Right atrium auricular region (tissue), 2 donors: Measurements from ENCODE around the gene FRMD4A. TPM values are rescaled to one million over a fixed set of nuclear protein-coding genes. Genes with fewer than 3 reads are reported as not detected.

Experiments
- DNase-seq: peaks from one replicate; pipeline ENCODE4 v3.0.0-alpha.2; 2019; ENCODE audit warnings: low spot score
- H3K27ac ChIP-seq, 2 donors: fragments of 200-600 bp; sonication (generic); 1 replicate in 1 of 2; 2 replicates in 1 of 2; pipeline ENCODE4 v1.5.1; 2016 to 2019
- H3K27me3 ChIP-seq, 2 donors: fragments of 200-600 bp; sonication (generic); one replicate each; pipeline versions ENCODE4 v1.5.1 to v1.6.0; 2017 to 2019
- H3K36me3 ChIP-seq: fragments of 200-600 bp; sonication (generic); one replicate; pipeline ENCODE4 v1.5.1; 2016
- H3K4me1 ChIP-seq, 2 donors: fragments of 200-600 bp; sonication (generic); one replicate each; pipeline versions ENCODE4 v1.5.1 to v1.6.0; 2017 to 2019
- H3K4me3 ChIP-seq, 2 donors: fragments of 200-600 bp; sonication (generic); 1 replicate in 1 of 2; 2 replicates in 1 of 2; pipeline ENCODE4 v1.5.1; 2017 to 2019; ENCODE audit warnings: mild to moderate bottlenecking in 1 of 2, moderate library complexity in 1 of 2
- H3K9me3 ChIP-seq, 2 donors: fragments of 200-600 bp; sonication (generic); one replicate each; pipeline ENCODE4 v1.5.1; 2019
- CTCF ChIP-seq, 2 donors: fragments of 200-600 bp; sonication (generic); IDR thresholded peaks; one replicate each; pipeline ENCODE4 v1.5.1; 2019; ENCODE audit warnings: antibody characterized with exemption in 2 of 2
- total RNA-seq, 2 donors: library from RNA; depleted of rRNA; stranded (reverse); fragments of >200 nt; gene quantifications; one replicate each; pipeline ENCODE4 v1.1.0, GENCODE V29; 2016

The FRMD4A gene
- total RNA-seq, 2 donors from 2014 or later: 15.9 to 22.9 TPM

DNA sequence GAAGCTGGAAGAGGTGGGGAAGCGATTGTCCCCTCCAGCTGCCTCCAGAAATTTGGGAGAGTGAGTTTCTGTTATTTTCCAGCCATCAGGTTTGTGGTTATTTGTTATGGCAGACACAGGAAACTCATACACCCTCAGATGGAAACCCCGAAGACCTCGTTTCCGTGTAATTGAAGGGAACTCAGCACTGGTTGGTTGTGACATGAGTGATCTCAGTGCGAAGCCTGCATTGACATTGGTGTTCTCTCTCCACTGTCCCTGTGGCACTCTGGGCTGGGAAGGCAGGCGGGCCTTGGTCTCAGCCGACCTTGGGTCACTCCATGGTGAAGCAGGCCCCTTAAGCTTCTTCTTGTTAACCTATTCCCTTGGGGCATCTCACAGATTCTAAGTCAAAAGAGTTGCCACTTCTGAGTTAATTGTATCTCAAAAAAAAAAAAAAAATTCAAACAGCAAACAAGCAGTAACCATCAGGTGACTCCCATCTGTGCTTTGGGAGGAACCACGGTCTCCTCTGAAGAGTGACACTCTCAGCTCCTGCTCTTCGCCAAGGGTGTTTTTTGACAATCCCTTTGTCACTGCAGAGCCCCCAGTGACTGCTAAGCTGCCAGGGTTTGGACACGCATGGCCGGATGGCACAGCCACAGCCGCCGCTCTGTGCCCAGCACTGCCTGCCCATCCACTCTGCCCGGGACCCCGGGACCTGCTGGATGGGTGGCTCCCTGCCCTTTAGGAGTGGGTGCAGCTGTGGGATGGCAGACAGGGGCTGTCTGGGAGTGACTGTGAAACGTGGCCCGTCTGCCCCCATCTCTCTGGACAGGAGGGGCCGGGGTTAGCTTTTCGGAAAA lies 510.4 kb downstream of the FRMD4A start:
- TF ChIP-seq CTCF (IDR thresholded peaks at IDR 0.05): no peak
- Histone ChIP-seq H3K27ac (peak overlapping the region; percentile 19 to 37), H3K36me3 (no peaks in the 10 kb centered on the region), H3K9me3 (peaks cover 0 to 6% of the 10 kb centered on the region in 2 donors), H3K4me3 (no peak overlapping the region), H3K4me1 (peaks cover 0 to 27% of the 10 kb centered on the region in 2 donors), H3K27me3 (no peaks in the 10 kb centered on the region)
- DNase-seq: no peak

DNA sequence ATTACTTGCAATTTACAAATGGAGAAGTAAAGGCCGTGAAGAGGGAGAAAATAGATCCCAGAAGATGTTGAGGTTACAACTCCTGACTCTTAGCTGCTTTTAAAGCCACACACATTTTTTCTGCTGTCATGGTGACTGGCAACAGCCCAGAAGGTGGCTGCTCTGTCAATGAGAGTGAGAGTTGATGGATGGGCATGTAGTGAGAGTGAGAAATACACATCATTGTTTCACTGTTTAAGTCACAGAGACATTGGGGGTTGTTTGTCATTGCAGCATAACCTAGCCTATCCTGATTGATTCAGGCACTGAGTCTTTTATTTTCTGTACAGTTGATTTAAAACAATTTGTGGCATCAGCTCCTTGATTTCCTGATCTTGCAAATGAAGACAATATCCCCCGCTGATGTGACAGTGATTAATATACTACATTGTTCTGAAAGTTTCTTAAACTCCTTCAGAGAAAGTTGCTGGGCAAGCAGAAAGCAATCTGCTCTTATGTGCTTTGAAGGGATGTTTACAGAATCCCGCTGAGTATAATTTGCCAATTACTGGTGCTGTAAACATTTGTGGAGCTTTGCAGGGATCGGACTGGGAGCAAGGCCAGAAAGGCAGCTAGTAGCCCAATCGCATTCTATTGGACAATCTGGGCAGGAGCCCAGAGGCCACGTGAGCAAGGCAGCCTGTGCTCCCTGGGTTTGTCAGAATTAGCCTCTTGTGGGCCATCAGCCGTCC lies 514.4 kb downstream of the FRMD4A start:
- peaks cover 0 to 6% of the 10 kb centered on the region in 2 donors for H3K9me3 ChIP-seq
- H3K27me3 ChIP-seq: no peaks in the 10 kb centered on the region
- no peaks in the 10 kb centered on the region for H3K36me3 ChIP-seq
- no peak for DNase-seq
- H3K27ac ChIP-seq: peak overlapping the region in 1 of 2 donors; percentile 26
- H3K4me1 ChIP-seq: peaks cover 0 to 20% of the 10 kb centered on the region in 2 donors
- TF ChIP-seq CTCF (IDR thresholded peaks at IDR 0.05): no peak
- no peak overlapping the region for H3K4me3 ChIP-seq

DNA sequence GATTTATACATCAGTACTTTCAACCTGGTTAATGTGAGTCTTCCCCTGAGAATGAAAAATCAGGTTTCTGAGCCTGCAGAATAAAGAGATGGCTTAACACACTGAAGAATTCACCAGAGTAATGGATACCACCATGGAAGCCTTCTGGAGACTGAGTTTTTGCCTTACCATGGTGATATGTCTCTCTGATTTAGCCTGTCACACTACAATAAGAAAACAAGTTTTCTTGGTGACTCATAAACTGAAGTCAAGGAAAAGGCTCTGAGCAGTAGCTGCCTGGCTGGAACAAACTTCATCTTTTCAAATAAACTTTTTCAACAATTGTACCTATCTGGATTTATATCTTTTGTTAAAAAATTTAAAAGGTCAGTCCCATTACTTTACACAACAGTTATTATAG lies 515.0 kb downstream of the FRMD4A start:
- Histone ChIP-seq H3K4me1 (peaks cover 0 to 14% of the 10 kb centered on the region in 2 donors), H3K36me3 (no peaks in the 10 kb centered on the region), H3K27ac (no peak overlapping the region), H3K4me3 (no peak overlapping the region), H3K27me3 (no peaks in the 10 kb centered on the region), H3K9me3 (peaks cover 0 to 6% of the 10 kb centered on the region in 2 donors)
- no peak for TF ChIP-seq CTCF (IDR thresholded peaks at IDR 0.05)
- no peak for DNase-seq

- H3K4me1 ChIP-seq: peaks cover 0 to 13% of the 10 kb centered on the region in 2 donors
- no peak overlapping the region for H3K4me3 ChIP-seq
- DNase-seq: no peak
- no peak for TF ChIP-seq CTCF (IDR thresholded peaks at IDR 0.05)
- H3K36me3 ChIP-seq: peaks cover 3% of the 10 kb centered on the region
- H3K9me3 ChIP-seq: peaks cover 0 to 6% of the 10 kb centered on the region in 2 donors
- no peak overlapping the region for H3K27ac ChIP-seq
- H3K27me3 ChIP-seq: no peaks in the 10 kb centered on the region
Measured at GRCh38 chr10:13813550-13813949, 517.2 kb downstream of the FRMD4A start.

GRCh38 chr10:13812804-13813203 lies 517.9 kb downstream of the FRMD4A start:
- peaks cover 3% of the 10 kb centered on the region for H3K36me3 ChIP-seq
- H3K4me3 ChIP-seq: no peak overlapping the region
- no peak overlapping the region for H3K27ac ChIP-seq
- no peak for TF ChIP-seq CTCF (IDR thresholded peaks at IDR 0.05)
- H3K9me3 ChIP-seq: peaks cover 0 to 6% of the 10 kb centered on the region in 2 donors
- no peak for DNase-seq
- H3K27me3 ChIP-seq: no peaks in the 10 kb centered on the region
- H3K4me1 ChIP-seq: peaks cover 0 to 14% of the 10 kb centered on the region in 2 donors
